SKM-1 treated with dmso at 0.1 percent for 144 hours (cell line): ENCODE results near the gene LCA5L.
A peak's percentile ranks its signal among the peaks of the same experiment; 100 is the strongest.

Experiments used
- DNase-seq: peaks from one replicate; lab custom pipeline; 2025; ENCODE audit not compliant: unreplicated experiment; lab: John Stamatoyannopoulos, UW

Gene LCA5L

GRCh38 chr21:39445321-39446269, at the start of gene LCA5L:
Gene LCA5L (minus strand): TSS chr21:39445778. CDS start chr21:39428493, 17,285 bp downstream.
- peak; percentile 79 for DNase-seq

GRCh38 chr21:39489380-39489924, 43.9 kb upstream of the LCA5L start:
- DNase-seq, result no peak

- DNase-seq, result no peak
Observed at GRCh38 chr21:39484711-39485276, 39.2 kb upstream of the LCA5L start.

GRCh38 chr21:39483917-39484316, 38.3 kb upstream of the LCA5L start:
- DNase-seq, result no peak

- DNase-seq, result no peak
Observed at GRCh38 chr21:39481886-39482285, 36.3 kb upstream of the LCA5L start.

GRCh38 chr21:39480271-39480670, 34.7 kb upstream of the LCA5L start:
- DNase-seq, result no peak

GRCh38 chr21:39479814-39480182, 34.2 kb upstream of the LCA5L start:
- DNase-seq, result no peak

- DNase-seq, result no peak
Observed at GRCh38 chr21:39479164-39479813, 33.7 kb upstream of the LCA5L start.

DNA sequence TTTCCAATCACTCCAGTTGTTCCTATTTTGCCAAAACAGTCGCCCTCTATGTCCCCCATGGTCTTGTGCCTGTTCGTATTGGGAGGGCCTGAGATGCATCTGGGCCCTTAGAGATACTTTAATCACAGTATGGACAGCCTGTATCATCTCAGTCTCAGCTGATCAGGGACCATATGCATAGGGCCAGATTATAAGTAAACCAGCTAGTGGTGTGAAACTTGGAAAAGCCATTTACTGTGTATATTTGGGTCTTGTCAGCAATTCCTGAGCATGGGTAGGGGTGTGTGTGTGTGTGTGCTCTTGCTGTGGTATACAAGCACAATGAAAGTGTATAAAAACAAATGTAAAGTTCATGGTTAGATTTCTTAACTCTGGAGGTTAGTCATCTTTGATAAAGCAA, 29.0 kb upstream of the LCA5L start:
- DNase-seq, result no peak

GRCh38 chr21:39472786-39473185, 27.2 kb upstream of the LCA5L start:
- no peak for DNase-seq

GRCh38 chr21:39471598-39471997, 26.0 kb upstream of the LCA5L start:
- no peak for DNase-seq

GRCh38 chr21:39468559-39468958, 23.0 kb upstream of the LCA5L start:
- no peak for DNase-seq

DNA sequence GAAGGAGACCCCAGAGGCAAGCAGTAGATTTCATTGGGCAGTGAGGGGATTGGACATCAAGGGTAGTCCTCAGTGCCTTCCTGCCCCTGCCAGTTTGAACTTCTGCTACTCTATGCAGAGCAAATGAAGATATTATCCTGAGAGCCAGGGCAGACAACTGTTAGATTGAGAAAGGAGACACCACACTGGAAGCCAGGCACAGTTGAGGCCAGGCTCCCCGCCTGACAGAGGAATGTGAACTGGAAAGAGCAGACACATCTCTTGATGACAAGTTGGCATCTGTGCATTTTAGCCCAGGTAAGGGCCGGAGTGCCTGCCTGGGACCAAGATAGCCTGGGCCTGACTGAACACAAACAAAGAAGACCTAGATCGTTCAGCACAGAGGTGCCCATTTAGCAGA, 22.2 kb upstream of the LCA5L start:
- DNase-seq, result no peak

GRCh38 chr21:39466584-39466983, 21.0 kb upstream of the LCA5L start:
- no peak for DNase-seq

DNA sequence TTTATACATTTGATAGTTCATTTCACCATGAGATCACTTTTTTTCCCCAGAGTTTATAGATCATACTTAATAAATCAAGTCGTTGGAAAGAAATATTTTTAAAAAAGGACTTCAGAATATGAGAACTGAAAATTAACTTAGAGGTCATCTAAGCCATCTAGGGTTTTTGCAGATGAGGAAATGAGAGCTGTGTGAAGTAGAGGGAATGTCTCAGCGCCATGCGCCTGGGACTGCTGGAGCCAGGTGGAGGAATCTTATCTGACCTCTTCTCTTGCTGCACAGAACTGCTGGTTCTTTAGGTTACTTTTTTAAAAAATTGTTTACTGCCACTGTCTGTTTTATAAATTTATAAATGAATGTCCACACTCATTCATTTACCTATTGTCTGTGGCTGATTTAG, 17.7 kb upstream of the LCA5L start:
- DNase-seq, result no peak

- no peak for DNase-seq
Observed at GRCh38 chr21:39461419-39461818, 15.8 kb upstream of the LCA5L start.

DNA sequence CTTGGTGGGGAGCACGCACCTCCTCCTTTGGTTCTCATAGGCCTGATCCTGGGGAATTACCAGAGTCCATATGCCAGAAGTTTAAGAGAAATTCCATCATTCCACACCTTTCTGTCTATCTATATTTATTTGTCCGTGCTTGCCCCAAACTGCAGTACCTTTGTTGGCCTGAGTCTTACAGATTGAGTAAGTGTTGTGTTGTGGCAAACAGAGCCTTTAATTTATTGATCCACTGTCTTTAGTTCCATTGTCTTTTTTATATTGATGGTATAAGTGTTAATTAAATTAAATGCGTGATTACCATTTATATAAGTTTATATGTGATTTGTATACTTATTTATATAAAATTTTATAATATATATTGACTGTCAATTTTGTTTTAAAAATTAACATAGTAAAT, 11.1 kb upstream of the LCA5L start:
- no peak for DNase-seq

DNA sequence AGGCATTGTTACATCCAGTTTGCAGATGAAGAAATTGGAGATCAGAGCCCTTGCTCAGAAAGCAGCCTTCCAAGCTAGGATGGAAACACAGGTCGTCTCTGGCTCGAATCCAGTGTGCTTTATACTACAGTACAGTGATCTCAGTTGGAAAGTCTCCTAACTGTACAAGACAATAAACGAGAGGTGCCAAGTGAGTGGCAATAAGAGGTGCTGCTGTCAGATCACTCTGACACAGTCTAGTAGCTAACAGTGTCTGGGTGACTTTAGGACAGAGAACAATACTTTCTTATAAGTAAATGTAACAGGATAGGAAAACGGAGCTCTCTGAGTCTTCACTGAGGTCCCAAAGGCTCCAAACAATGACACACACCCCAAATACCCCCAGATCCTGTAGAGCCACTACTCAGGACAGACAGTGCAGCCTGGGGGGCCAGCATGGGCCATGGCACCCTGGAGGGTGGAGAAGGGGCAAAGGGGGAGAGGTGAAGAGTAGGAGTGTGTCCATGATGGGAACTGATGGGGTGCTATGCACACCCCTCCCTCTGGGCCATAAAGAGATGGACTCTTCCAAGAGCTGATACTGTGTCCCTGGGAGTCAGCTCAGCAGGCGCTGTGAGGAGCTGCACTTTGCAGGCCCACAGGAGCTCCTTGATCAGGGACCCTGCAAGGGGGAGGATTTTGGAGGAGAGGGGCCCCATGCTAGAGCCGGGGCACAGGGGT, 9.5 kb upstream of the LCA5L start:
- DNase-seq, result no peak

DNA sequence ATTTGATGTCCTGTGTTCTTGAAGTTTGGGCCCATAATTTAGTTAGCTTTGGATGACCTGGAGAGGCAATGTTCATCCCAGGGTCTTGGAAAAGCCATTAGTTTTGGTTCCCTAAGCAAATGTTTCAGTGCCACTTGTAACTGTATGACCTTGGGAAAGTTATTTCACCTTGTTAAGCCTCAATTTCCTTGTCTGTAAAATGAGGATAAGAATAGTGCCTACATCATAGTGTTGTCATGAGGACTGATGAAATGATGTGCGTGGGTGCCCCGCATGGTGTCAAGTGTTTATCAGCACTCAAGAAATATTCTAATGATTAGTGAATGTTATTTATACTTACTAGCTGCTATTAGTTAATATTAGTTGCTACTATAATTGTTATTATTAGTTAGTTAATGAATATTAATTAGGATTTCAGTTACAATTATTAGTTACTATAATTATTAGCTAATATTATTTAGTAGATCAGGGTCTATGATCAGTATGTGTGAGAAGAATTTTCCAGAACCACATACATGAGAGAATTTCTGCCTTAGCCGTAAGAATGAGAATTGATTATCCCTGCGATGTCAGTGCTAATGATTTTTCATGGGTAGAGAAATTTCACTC, 8.1 kb upstream of the LCA5L start:
- no peak for DNase-seq

GRCh38 chr21:39452970-39453342, 7.4 kb upstream of the LCA5L start:
- DNase-seq, result no peak
